BLaER1 treated with 17β-estradiol and CSF1 and Interleukin-3, amounts not matched to agents 10 nM and 100 nM (cell line): ENCODE data around the gene SLC5A3.
A peak's percentile ranks its signal among the peaks of the same experiment; 100 is the strongest.

Experiments
- H3K27ac ChIP-seq, 11 experiments: shearing (Covaris generic); formaldehyde crosslinking; 2 replicates each; pipeline ENCODE4 v1.8.1; 2022
- H3K27me3 ChIP-seq, 11 experiments: shearing (Covaris generic); formaldehyde crosslinking; 2 replicates each; pipeline ENCODE4 v1.8.1; 2022
- H3K36me3 ChIP-seq, 11 experiments: shearing (Covaris generic); formaldehyde crosslinking; 2 replicates each; pipeline ENCODE4 v1.8.1; 2022
- H3K4me1 ChIP-seq, 10 experiments: shearing (Covaris generic); formaldehyde crosslinking; 2 replicates each; pipeline ENCODE4 v1.8.1; 2022
- H3K4me2 ChIP-seq, 11 experiments: shearing (Covaris generic); formaldehyde crosslinking; 2 replicates each; pipeline ENCODE4 v1.8.1; 2022
- H3K4me3 ChIP-seq, 10 experiments: shearing (Covaris generic); formaldehyde crosslinking; 2 replicates each; pipeline ENCODE4 v1.8.1; 2022
- H3K9ac ChIP-seq, 11 experiments: shearing (Covaris generic); formaldehyde crosslinking; 2 replicates each; pipeline ENCODE4 v1.8.1; 2022
- H3K9me3 ChIP-seq, 11 experiments: shearing (Covaris generic); formaldehyde crosslinking; replicated peaks in 1 of 11; 2 replicates each; pipeline ENCODE4 v1.8.1; 2022
- H4K20me1 ChIP-seq, 11 experiments: shearing (Covaris generic); formaldehyde crosslinking; 2 replicates each; pipeline ENCODE4 v1.8.1; 2022
- Cebpa-rat ChIP-seq, 11 experiments: shearing (Covaris generic); IDR thresholded peaks; 2 replicates each; pipeline ENCODE4 v1.8.1; 2022

The SLC5A3 gene

DNA sequence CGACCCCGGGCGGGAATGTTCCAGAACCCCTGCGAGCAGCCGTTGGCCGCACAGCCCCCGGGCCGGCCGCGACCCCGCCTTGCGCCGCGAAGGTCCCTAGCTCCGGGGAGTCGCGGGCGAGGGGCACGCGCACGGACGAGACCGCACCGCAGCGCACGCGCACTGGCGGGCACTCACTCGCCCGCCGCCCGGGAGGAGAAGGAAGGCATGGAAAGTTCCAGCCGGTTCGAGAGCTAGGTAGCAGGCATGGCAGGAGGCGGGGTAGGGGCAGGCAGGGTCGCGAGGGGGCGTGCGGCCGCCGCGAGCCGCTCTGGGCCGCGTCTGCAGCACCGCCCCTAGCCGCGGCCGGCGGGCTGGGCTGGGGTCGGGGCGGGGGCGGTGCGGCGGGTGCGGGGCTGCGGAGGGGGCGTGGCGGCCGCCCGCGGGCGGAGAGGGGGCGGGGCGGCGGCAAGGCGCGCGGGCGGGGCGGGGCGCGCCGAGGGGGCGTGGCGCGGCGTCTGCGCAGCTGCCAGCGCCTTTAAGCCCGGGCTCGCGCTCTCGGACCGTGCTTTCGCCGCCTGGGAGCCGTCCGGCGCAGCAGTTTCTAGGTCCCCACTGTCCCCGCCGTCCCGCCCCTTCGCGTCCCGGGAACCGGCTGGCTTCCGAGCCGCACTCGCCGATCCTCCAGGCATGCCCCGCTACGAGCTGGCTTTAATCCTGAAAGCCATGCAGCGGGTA, at the start of gene SLC5A3, which contains the start of gene MRPS6:
SLC5A3 (plus strand) TSS at position 547 of the 717 bp plus-strand sequence. CDS start 21,621 bp downstream, outside the sequence.
MRPS6 (plus strand) TSS at position 547 of the 717 bp plus-strand sequence; CDS start at position 670, 123 bp downstream.
- H4K20me1 ChIP-seq, result peaks cover 27 to 47% (median 44%) of the 10 kb centered on the region in 11 experiments; a peak in 21 of 22 replicates
- H3K9me3 ChIP-seq, result no peaks in the 10 kb centered on the region
- H3K4me3 ChIP-seq, result peak within 1 kb of the TSS; percentile 84 to 97 (median 94)
- H3K9ac ChIP-seq, result peak within 1 kb of the TSS; percentile 93 to 99 (median 95)
- peak within 1 kb of the TSS; percentile 82 to 97 (median 94) for H3K27ac ChIP-seq
- H3K27me3 ChIP-seq, result no peaks in the 10 kb centered on the region
- H3K4me2 ChIP-seq, result peak within 1 kb of the TSS; percentile 88 to 97 (median 93)
- peaks cover 0 to 43% (median 32%) of the 10 kb centered on the region in 11 experiments; a peak in 16 of 22 replicates for H3K36me3 ChIP-seq
- H3K4me1 ChIP-seq, result peaks cover 39 to 47% (median 43%) of the 10 kb centered on the region in 10 experiments
- no peak for TF ChIP-seq Cebpa-rat (IDR thresholded peaks at IDR 0.05)

DNA sequence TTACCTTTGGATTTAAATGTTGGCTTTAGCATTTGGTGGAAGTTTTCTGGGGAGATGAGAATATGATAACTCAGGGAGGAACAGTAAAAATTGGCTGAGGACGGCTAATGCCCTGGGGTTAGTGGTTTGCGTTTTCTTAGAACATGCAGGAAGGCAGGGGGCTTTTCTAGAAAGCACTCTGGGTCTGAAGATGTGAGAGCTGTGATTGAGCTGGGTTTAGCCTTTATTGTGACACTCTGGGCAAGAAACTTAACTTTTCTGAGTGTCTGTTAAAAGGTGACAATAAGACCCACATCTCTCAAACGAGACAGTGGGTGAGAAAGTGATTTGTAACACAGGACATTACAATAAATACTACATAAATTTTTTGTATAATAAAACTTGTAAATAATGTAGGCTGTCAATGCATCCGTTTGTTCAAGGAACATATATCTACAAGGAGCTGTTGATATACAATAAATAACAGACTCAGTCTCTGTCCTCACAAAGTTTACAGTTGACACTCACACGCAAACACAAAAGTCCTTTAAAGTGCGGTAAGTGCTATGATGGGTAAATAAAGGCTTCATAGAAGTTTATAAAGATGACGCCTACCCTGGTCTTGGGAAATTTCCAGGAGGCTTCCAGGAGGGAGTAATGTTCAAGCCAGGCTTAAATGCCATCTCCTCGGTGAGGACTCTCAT, 49.5 kb upstream of the SLC5A3 start:
- H3K9ac ChIP-seq, result peak overlapping the region in 10 of 11 experiments; percentile 49 to 84 (median 80); a peak in 20 of 22 replicates
- H3K36me3 ChIP-seq, result no peaks in the 10 kb centered on the region
- no peaks in the 10 kb centered on the region for H3K27me3 ChIP-seq
- H3K9me3 ChIP-seq, result peaks cover 16 to 31% (median 24%) of the 10 kb centered on the region in 11 experiments; a peak in 21 of 22 replicates
- peak overlapping the region in 10 of 11 experiments; percentile 81 to 99 (median 96); a peak in 21 of 22 replicates for H3K27ac ChIP-seq
- TF ChIP-seq Cebpa-rat (IDR thresholded peaks at IDR 0.05), result no peak
- peak overlapping the region; percentile 65 to 89 (median 79) for H3K4me2 ChIP-seq
- H3K4me1 ChIP-seq, result peaks cover 55 to 75% (median 74%) of the 10 kb centered on the region in 10 experiments
- no peaks in the 10 kb centered on the region for H4K20me1 ChIP-seq
- H3K4me3 ChIP-seq, result peak overlapping the region in 7 of 10 experiments; percentile 5 to 56 (median 26); a peak in 6 of 20 replicates

DNA sequence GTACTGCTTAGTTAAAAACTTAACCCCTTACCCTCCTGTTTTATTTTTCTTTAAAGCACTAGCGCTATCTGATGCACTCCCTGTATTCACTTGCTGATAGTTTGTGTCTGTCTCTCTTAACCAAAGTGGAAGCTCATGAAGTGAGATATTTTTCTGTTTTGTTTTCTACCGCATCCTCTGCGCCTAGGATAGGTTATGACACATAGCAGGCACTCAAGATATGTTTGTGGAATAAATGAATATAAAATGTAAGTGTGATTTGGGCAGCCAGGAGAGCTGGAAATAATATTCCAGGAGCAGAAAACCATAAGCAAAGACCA, 49.0 kb upstream of the SLC5A3 start:
- H3K4me2 ChIP-seq, result peak overlapping the region in 9 of 11 experiments; percentile 70 to 89 (median 80); a peak in 19 of 22 replicates
- H4K20me1 ChIP-seq, result no peaks in the 10 kb centered on the region
- no peaks in the 10 kb centered on the region for H3K27me3 ChIP-seq
- peaks cover 16 to 35% (median 24%) of the 10 kb centered on the region in 11 experiments; a peak in 21 of 22 replicates for H3K9me3 ChIP-seq
- peaks cover 50 to 70% (median 69%) of the 10 kb centered on the region in 10 experiments for H3K4me1 ChIP-seq
- H3K9ac ChIP-seq, result peak overlapping the region in 7 of 11 experiments; percentile 77 to 83 (median 81); a peak in 9 of 22 replicates
- H3K36me3 ChIP-seq, result no peaks in the 10 kb centered on the region
- no peak for TF ChIP-seq Cebpa-rat (IDR thresholded peaks at IDR 0.05)
- H3K4me3 ChIP-seq, result peak overlapping the region in 2 of 10 experiments; percentile 26 to 46; a peak in 2 of 20 replicates
- H3K27ac ChIP-seq, result peak overlapping the region in 10 of 11 experiments; percentile 81 to 99 (median 96); a peak in 20 of 22 replicates

DNA sequence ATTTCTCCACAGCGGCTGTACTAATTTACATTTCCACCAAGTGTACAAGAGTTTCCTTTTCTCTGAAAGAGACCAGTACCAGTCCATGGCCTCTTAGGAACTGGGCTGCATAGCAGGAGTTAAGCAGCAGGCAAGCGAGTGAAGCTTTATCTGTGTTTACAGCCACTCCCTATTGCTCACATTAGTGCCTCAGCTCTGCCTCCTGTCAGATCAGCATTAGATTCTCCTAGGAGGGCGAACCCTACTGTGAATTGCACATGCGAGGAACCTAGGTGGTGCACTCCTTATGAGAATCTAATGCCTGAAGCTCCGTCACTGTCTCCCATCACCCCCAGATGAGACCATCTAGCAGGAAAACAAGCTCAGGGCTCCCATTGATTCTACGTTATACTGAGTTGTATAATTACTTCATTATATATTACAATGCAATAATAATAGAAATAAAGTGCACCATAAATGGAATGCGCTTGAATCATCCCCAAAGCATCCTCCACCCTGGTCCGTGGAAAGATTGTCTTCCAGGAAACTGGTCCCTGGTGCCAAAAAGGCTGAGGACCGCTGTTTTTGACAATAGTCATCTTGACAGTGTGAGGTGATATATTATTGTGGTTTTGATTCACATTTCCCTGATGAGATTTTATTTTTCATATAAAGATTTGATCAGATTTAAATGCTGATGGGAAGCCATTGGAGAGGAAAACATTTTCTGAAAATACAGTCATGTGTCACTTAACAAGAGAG, 45.5 kb upstream of the SLC5A3 start:
- TF ChIP-seq Cebpa-rat (IDR thresholded peaks at IDR 0.05), result no peak
- Histone ChIP-seq H3K4me1 (peaks cover 14 to 39% (median 34%) of the 10 kb centered on the region in 10 experiments), H3K27me3 (no peaks in the 10 kb centered on the region), H3K36me3 (no peaks in the 10 kb centered on the region), H3K4me3 (no peak overlapping the region), H3K4me2 (no peak overlapping the region), H3K27ac (no peak overlapping the region), H3K9ac (no peak overlapping the region), H3K9me3 (peaks cover 6 to 37% (median 18%) of the 10 kb centered on the region in 11 experiments; a peak in 20 of 22 replicates), H4K20me1 (no peaks in the 10 kb centered on the region)

DNA sequence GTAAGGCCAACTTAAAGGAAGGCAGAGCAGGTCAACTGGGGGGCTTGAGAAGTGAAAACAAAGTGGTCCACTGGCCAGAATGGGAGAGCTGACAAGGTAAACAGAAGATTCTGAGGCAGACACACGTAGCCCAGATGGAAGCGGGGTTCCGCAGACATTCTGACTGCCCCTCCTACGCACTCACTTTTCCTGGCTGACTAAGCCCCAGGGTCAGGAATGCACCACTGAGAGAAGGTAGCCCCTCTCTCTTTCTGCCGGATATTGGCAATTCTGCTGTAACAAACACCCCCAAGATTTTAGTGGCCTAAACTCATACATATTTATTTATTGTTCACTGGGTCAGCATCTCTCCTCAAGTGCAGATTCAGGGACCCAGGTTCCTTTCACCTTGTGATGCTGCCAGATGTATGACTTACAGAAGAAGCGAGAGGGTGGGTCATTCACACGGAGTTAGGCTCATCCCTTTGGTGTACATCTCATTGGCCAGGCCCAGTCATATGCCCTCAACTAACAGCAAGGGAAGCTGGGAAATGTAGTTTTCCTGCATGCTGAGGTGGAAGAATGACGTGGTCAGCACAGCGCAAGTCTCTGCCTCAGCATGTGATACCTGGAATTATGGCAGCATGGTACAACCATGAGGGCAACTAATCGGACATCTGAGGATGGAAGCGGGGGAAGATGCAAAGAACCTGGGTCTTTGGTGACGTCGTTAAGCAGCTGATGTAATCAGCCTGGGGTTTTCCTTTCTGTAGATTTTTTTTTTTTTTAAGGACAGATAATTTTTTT, 43.4 kb upstream of the SLC5A3 start:
- Histone ChIP-seq H3K4me2 (no peak overlapping the region), H3K27me3 (no peaks in the 10 kb centered on the region), H3K9me3 (peaks cover 6 to 35% (median 18%) of the 10 kb centered on the region in 11 experiments; a peak in 20 of 22 replicates), H3K4me1 (peaks cover 0 to 18% (median 14%) of the 10 kb centered on the region in 10 experiments; a peak in 16 of 20 replicates), H3K27ac (no peak overlapping the region), H3K4me3 (no peak overlapping the region), H3K9ac (no peak overlapping the region), H3K36me3 (no peaks in the 10 kb centered on the region), H4K20me1 (no peaks in the 10 kb centered on the region)
- no peak for TF ChIP-seq Cebpa-rat (IDR thresholded peaks at IDR 0.05)

DNA sequence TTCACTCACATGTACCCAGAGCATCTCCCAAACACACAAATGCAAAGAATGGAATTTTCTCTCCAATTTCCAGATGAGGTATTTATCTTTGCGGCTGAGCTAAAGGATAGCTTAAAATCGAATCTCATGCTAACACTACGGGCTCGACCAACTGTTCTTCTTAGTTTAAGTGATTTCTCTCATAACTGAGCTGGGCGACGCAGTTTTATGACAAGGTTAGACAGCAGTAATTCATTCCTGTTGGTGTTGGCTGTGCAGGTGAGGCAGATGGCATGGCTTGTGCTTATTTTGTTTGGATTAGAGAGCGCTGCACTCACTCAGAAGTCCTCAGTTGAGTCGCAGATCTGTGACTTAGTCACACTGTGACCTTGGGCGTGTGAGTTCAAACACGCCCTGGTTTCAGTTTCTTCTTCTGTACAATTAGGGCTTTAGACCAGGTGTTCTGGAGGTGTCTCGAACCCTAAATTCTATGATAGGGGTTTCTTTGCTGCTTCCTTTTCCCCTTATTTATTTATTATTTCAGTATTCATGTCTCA, 41.5 kb upstream of the SLC5A3 start:
- Histone ChIP-seq H3K9me3 (peaks cover 4 to 44% (median 16%) of the 10 kb centered on the region in 11 experiments; a peak in 21 of 22 replicates), H3K4me2 (no peak overlapping the region), H3K9ac (no peak overlapping the region), H3K27ac (no peak overlapping the region), H3K36me3 (no peaks in the 10 kb centered on the region), H3K27me3 (no peaks in the 10 kb centered on the region), H3K4me1 (0 out of 20 replicates have a peak, but pooled peaks cover 0 to 4% (median 0%) of the 10 kb centered on the region in 10 experiments), H3K4me3 (no peak overlapping the region), H4K20me1 (no peaks in the 10 kb centered on the region)
- no peak for TF ChIP-seq Cebpa-rat (IDR thresholded peaks at IDR 0.05)

DNA sequence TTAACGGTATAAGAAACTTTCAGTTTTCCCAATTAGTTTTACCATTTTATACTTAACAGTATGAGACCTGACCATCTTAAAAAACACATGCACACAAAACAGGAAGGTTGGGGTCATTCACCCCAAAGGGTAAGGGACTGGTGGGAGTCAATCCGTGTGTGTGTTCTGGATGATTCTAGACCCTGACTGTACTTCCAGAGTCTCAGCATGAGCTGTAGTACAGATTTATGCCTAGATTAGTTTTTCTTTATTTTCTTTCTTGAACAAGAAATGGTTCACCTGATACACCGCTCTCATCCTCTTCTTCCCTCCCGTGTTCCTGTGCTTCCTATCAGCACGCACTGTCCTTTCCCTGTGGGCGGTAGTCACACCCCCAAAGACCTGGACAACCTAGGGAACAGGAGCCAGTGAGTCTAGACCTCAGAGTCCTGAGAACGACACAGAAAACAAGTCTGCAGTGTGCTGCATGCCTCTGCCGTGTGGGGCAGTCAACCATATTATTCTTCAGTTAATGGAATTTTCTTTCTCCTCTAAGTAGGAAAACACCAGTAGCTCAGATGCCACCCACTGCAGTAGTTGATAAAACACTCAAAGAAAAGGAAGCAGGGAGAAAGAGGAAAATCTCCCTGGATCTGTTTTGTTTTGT, 38.9 kb upstream of the SLC5A3 start:
- no peak for TF ChIP-seq Cebpa-rat (IDR thresholded peaks at IDR 0.05)
- Histone ChIP-seq H3K9ac (no peak overlapping the region), H3K27me3 (no peaks in the 10 kb centered on the region), H3K27ac (no peak overlapping the region), H3K4me3 (no peak overlapping the region), H4K20me1 (no peaks in the 10 kb centered on the region), H3K9me3 (peaks cover 0 to 25% (median 5%) of the 10 kb centered on the region in 11 experiments; a peak in 9 of 22 replicates), H3K4me2 (no peak overlapping the region), H3K36me3 (no peaks in the 10 kb centered on the region), H3K4me1 (0 out of 20 replicates have a peak, but pooled peaks cover 0 to 4% (median 0%) of the 10 kb centered on the region in 10 experiments)
